ENCODE data around the gene ICAM2.

Gene ICAM2

GRCh38 chr17:63976702-63977101 lies 43.7 kb downstream of the ICAM2 start:
- no peak for DNase-seq (ENCODE audit: extremely low spot score)
- ChIA-PET POLR2A (no interaction called here), CTCF (interaction anchor here (1.2 kb wide), 1 partner anchor 30 kb away, joined by 4 read pairs; no protein-coding TSS in a partner anchor)
- TF ChIP-seq LEF1 (IDR thresholded peaks at IDR 0.05; ENCODE audit: borderline replicate concordance) (no peak), PKNOX1 (IDR thresholded peaks at IDR 0.05) (no peak), HDGF (IDR thresholded peaks at IDR 0.05; ENCODE audit: borderline replicate concordance) (no peak)

- ChIA-PET CTCF (interaction anchor here (0.7 to 1.1 kb wide), 2 partner anchors 10 to 15 kb away, joined by 4 to 8 read pairs; no protein-coding TSS in a partner anchor), POLR2A (no interaction called here)
- no peak for DNase-seq (ENCODE audit: extremely low spot score)
- TF ChIP-seq BHLHE40 (IDR thresholded peaks at IDR 0.05; ENCODE audit: borderline replicate concordance) (no peak), L3MBTL2 (conservative IDR thresholded peaks at IDR 0.05) (no peak), PKNOX1 (IDR thresholded peaks at IDR 0.05) (no peak), FOXM1 (IDR thresholded peaks at IDR 0.05; ENCODE audit: borderline replicate concordance) (no peak), ZNF384 (IDR thresholded peaks at IDR 0.05) (no peak), HDGF (IDR thresholded peaks at IDR 0.05; ENCODE audit: borderline replicate concordance) (no peak), ARNT (IDR thresholded peaks at IDR 0.05) (no peak), TARDBP (IDR thresholded peaks at IDR 0.05) (no peak), SUZ12 (IDR thresholded peaks at IDR 0.05) (no peak), CTBP1 (IDR thresholded peaks at IDR 0.05; ENCODE audit: borderline replicate concordance) (no peak)
Observed at GRCh38 chr17:63975541-63976092, 44.8 kb downstream of the ICAM2 start.

DNA sequence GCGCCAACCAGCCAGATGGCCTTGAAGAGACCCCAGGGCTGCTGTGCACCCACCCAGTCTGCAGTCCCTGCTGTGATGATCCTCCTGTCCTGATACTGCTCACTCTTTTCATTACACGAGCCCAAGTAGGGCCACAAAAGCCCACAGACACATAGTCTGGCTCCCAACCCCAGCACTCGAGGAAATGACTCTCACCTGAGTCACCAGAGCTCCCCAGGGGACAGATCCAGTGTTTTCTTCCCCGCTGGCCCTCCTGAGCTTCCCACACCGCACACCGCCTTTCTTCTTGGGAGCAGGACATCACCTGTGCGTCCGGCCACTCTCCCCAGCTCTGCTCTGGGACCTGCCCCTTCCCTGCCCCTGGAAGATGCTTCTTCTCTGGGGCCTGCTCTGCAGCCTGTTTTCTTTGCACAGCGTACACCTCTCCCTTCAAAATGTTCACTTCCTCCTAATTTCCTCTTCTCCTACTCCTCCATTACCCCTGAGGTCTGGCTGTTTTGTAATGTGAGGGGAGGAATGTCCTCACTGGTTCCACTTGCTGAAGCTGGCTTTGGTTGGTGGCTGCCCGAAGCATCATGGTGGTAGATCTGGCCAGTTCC lies 45.7 kb downstream of the ICAM2 start:
- no peak for TF ChIP-seq FOXM1 (IDR thresholded peaks at IDR 0.05; ENCODE audit: borderline replicate concordance)
- TF ChIP-seq ZNF384 (IDR thresholded peaks at IDR 0.05) = no peak
- no peak for TF ChIP-seq NFRKB (IDR thresholded peaks at IDR 0.05)
- no peak for TF ChIP-seq HDGF (IDR thresholded peaks at IDR 0.05; ENCODE audit: borderline replicate concordance)
- TF ChIP-seq PKNOX1 (IDR thresholded peaks at IDR 0.05) = no peak
- TF ChIP-seq FOXK2 (IDR thresholded peaks at IDR 0.05) = no peak
- no peak for TF ChIP-seq CTBP1 (IDR thresholded peaks at IDR 0.05; ENCODE audit: borderline replicate concordance)
- TF ChIP-seq LEF1 (IDR thresholded peaks at IDR 0.05; ENCODE audit: borderline replicate concordance) = no peak
- no peak for TF ChIP-seq BHLHE40 (IDR thresholded peaks at IDR 0.05; ENCODE audit: borderline replicate concordance)
- TF ChIP-seq ARNT (IDR thresholded peaks at IDR 0.05) = no peak
- TF ChIP-seq ELF4 (IDR thresholded peaks at IDR 0.05) = no peak
- no peak for TF ChIP-seq TARDBP (IDR thresholded peaks at IDR 0.05)
- TF ChIP-seq SP1 (IDR thresholded peaks at IDR 0.05) = no peak
- POLR2A ChIA-PET = no interaction called here
- CTCF ChIA-PET = no interaction called here
- DNase-seq (ENCODE audit: extremely low spot score) = no peak

- CTCF ChIA-PET = no interaction called here
- no peak for TF ChIP-seq ELF4 (IDR thresholded peaks at IDR 0.05)
- no peak for TF ChIP-seq L3MBTL2 (conservative IDR thresholded peaks at IDR 0.05)
- TF ChIP-seq BHLHE40 (IDR thresholded peaks at IDR 0.05; ENCODE audit: borderline replicate concordance) = no peak
- no peak for TF ChIP-seq TARDBP (IDR thresholded peaks at IDR 0.05)
- TF ChIP-seq NFRKB (IDR thresholded peaks at IDR 0.05) = no peak
- no peak for TF ChIP-seq HDGF (IDR thresholded peaks at IDR 0.05; ENCODE audit: borderline replicate concordance)
- TF ChIP-seq CTBP1 (IDR thresholded peaks at IDR 0.05; ENCODE audit: borderline replicate concordance) = no peak
- TF ChIP-seq ARNT (IDR thresholded peaks at IDR 0.05) = no peak
- no peak for TF ChIP-seq FOXK2 (IDR thresholded peaks at IDR 0.05)
- TF ChIP-seq FOXM1 (IDR thresholded peaks at IDR 0.05; ENCODE audit: borderline replicate concordance) = no peak
- no peak for TF ChIP-seq SUZ12 (IDR thresholded peaks at IDR 0.05)
- TF ChIP-seq PKNOX1 (IDR thresholded peaks at IDR 0.05) = no peak
- TF ChIP-seq FOXA1 (IDR thresholded peaks at IDR 0.05) = no peak
- TF ChIP-seq ZNF384 (IDR thresholded peaks at IDR 0.05) = no peak
- TF ChIP-seq SP1 (IDR thresholded peaks at IDR 0.05) = no peak
- TF ChIP-seq LEF1 (IDR thresholded peaks at IDR 0.05; ENCODE audit: borderline replicate concordance) = no peak
- no peak for DNase-seq (ENCODE audit: extremely low spot score)
- POLR2A ChIA-PET = no interaction called here
Observed at GRCh38 chr17:63973930-63974593, 46.4 kb downstream of the ICAM2 start.

DNA sequence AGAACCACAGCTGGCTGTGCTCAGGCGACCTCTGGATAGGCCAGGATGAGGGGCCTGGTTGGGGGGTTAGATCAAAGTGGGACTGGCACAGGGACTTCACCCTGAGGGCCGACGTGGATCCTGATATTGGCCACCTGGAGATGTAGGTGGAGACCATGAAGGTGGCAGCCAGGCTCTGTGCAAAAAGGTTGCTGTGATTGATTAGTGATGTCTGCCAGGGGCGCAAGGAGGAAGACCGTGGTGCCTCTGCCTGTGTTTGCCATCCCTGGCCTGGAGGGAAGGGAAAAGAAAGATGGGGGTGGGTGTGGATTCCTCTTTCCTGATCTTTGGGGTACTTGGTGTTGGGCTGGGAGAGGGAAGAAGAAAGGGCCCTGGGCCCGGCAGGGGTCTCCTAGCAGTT lies 47.2 kb downstream of the ICAM2 start:
- DNase-seq (ENCODE audit: extremely low spot score) = no peak
- ChIA-PET POLR2A (no interaction called here), CTCF (no interaction called here)
- TF ChIP-seq PKNOX1 (IDR thresholded peaks at IDR 0.05) (no peak), ARNT (IDR thresholded peaks at IDR 0.05) (no peak), SUZ12 (IDR thresholded peaks at IDR 0.05) (no peak), FOXM1 (IDR thresholded peaks at IDR 0.05; ENCODE audit: borderline replicate concordance) (no peak), LEF1 (IDR thresholded peaks at IDR 0.05; ENCODE audit: borderline replicate concordance) (no peak), CTBP1 (IDR thresholded peaks at IDR 0.05; ENCODE audit: borderline replicate concordance) (no peak), FOXK2 (IDR thresholded peaks at IDR 0.05) (no peak), L3MBTL2 (conservative IDR thresholded peaks at IDR 0.05) (no peak), ZNF384 (IDR thresholded peaks at IDR 0.05) (no peak), BHLHE40 (IDR thresholded peaks at IDR 0.05; ENCODE audit: borderline replicate concordance) (no peak), HDGF (IDR thresholded peaks at IDR 0.05; ENCODE audit: borderline replicate concordance) (no peak), NFRKB (IDR thresholded peaks at IDR 0.05) (no peak), ELF4 (IDR thresholded peaks at IDR 0.05) (no peak), TARDBP (IDR thresholded peaks at IDR 0.05) (no peak), SP1 (IDR thresholded peaks at IDR 0.05) (no peak), FOXA1 (IDR thresholded peaks at IDR 0.05) (no peak)

Data from HEK293T (cell line).